Stimulated activated CD8-positive, alpha-beta memory T cell treated with anti-CD3 and anti-CD28 coated beads, Interleukin-12 subunit alpha, Interleukin-12 subunit beta, amount 100 ng/mL, for 24 hours (primary cell): ENCODE results near the gene TACC2.

Source experiments
- DNase-seq: peaks from one replicate; pipeline ENCODE4 v3.0.0-alpha.2; 2020; ENCODE audit errors: extremely low read depth

Gene TACC2

DNA sequence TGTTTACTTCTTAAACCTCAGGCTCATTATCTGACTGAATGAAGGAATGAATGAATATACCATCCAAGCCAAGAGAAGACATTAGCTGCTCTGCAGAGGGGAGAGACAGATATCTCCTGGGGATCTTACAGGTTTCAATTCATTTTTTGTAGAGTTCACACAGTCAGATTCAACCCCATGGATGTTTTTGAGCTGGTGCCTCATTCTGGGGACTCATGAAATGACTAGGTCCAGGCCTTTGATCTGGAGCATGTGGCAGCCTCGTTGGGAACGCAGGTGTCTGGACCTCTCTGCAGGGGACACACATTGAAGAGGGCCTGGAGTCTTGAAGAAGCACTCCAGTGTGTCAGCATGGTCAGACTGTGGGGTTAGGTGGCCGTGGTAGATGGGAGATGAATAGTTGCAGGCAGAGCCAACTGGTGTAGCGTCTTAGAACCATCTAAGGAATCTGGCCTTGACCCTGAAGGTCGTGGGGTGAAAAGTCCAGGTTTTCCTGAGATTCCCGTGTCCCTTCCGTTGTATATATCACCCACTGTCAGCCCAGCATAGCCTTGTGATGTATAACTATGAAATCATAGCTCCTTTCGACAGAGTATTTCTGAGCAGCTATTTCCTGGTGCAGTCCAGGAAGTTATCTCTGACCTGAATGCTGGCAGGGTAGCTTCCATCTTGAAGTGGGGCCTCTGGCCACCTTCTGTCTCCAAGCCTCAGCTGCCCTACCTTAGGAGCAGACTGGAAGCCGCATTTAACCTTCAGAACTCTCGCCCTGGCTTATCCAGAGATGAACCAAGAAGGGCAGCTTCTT lies 304.4 kb downstream of the TACC2 start:
- DNase-seq, result no peak

DNA sequence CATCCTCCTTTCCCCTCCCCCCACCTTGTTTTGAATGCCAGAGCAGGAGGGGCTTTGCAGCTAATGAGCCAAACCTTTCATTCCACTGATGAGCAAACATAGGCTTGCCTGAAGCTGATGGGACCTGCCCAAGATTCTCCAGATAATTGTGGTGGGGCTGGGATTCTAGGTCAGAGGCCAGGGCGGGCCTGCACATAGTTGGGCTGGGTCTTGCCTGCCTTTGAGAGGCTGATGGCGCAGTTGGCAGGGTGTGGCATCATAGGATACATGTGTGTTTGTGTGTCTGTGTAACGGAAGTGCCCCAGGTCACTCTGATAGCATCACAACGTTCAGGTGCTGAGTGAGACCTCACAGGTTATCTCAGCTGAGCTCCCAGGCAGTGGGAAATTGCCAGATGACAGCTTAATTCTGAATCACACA lies 305.0 kb downstream of the TACC2 start:
- no peak for DNase-seq

DNA sequence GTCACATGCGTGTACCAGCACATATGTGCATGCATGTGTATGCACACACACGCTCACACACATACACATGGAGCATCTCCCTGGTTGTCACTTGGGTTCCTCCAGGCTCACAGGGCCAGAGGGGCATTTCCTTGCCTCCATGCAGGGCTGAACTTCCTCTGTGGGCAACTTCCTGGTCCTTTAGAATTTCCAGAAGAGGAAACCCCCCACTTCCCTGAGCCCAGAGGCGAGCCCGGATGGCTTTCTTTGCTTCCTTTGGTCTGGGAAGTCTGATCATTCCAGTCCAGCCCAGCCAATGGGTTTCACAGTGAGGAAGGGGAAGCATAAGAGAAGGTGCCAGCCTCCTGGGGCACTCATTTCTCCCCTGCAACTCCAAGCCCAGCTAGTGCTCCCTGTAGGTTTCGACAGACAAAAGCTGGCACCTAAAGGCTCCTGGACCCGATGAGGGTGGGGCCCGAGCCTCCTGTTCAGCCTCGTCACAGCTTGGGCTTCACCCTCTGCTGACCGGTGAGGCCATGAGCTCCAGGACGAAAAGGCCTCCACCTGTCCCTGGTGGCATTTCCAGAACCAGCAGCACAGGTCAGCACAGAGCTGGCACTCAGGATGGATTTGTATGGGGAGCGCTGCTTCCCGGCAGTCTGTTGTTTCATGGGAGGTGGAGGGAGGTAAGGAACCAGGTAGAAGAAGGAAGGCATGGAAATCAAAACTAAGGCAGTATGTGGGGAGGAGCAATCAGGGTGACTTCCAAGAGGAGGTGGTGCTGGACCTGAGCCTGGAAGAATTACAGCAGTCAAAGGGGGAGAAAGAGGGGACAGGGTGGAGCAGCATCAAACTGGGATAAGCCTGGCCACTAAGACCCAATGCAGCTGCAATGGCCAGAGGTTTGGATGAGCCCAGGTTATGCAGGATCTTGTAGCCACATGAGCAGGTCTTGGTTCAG lies 305.8 kb downstream of the TACC2 start:
- DNase-seq, result no peak

DNA sequence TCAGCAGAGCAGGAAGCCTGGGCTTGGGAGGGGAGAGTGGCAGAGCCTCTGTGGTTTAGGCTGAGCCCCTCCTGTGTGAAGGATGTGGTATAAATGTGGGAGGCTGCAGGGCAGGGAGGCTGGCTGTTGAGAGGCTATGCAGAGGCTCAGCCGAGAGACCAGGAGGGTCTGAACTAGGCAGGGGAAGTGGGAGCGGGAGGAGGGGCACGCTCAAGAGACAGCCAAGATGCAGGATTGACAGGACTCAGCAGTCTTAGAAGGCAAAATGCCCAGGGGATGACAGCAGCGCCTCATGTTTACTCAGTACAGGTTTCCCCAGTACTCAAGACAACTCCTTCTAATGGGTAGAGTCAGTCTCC lies 306.5 kb downstream of the TACC2 start:
- no peak for DNase-seq

- DNase-seq, result no peak
Observed at GRCh38 chr10:122296363-122297120, 307.6 kb downstream of the TACC2 start.

GRCh38 chr10:122297583-122297982 lies 308.6 kb downstream of the TACC2 start:
- no peak for DNase-seq

DNA sequence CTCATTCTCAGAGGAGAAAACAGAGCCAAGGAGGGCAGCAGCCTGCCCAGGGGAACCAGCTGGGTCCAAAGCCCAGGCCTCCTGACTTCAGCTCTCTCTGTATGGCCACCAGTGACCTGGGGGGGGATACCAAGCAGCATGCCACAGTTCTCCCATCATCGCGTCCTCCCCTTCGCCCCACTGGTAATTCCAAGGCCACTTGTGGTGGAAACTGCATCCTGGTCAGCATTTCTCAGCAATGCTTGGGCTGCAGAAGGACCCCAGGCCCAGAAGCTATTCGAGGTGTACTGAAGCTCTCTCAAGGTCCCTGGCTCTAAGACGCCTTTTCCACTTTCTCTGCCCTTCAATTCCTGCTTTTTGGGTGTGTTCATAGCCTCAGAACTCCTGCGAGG lies 309.2 kb downstream of the TACC2 start:
- no peak for DNase-seq

DNA sequence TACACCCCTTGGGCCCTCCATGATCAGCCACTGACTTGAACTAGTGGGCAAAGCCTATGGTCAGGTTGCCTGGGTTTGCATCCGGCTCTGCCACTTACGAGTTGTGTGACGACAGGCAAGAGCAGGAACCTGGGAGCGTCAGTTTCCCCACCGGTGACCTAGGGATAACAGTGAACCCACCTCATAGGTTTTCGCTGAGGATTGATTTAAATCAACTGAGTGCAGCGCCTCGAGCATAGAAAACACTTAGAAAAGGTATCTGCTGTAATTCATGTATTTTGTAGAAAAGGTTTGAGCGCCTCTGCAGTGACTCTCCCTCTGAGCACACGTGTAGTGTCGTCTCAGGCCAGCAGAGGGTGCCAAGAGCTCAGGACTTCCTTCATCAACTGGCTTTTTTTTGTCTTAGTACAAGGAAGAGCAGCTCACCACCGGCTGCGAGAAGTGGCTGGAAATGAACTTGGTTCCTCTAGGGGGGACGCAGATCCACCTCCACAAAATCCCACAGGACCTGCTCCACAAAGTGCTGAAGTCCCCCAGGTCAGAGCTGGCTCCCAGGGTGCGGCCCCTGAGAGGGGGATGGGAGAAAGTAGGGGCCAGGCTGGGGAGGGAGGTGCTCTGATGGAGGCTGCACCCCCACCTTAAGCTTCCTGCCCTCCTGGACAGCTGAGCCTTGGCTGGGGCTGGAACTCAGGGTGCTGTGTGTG lies 309.8 kb downstream of the TACC2 start:
- peak; percentile 17 for DNase-seq

DNA sequence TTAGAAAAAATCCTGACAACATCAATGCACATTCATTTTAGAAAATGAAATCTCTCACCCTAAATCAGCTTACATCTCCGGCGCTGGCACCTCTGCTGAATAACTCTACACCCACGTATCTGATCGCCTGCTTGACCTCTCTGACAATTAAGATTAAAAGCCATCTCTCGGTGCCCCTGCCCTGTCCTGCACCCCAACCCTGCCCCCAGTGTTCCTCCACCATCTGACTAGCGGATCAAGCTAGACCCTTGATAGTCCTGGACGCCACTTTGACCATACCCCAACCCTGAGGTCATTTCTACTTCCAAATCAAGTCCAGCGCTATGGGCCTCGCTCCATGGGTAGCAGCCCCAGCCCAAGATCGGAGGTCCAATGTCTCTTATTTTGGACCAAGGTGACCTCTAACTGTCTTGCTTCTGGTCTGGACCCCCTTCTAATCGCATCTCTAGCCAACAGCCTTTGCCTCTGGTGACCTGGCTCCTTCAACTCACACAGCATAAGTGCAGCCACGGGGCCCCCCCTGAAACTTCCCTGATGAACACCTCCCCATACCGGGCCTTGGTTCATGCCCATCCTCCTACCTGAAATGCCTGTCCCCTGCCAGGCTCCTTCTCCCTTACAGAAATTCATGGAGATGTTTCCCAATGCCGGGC lies 310.6 kb downstream of the TACC2 start:
- DNase-seq, result no peak

DNA sequence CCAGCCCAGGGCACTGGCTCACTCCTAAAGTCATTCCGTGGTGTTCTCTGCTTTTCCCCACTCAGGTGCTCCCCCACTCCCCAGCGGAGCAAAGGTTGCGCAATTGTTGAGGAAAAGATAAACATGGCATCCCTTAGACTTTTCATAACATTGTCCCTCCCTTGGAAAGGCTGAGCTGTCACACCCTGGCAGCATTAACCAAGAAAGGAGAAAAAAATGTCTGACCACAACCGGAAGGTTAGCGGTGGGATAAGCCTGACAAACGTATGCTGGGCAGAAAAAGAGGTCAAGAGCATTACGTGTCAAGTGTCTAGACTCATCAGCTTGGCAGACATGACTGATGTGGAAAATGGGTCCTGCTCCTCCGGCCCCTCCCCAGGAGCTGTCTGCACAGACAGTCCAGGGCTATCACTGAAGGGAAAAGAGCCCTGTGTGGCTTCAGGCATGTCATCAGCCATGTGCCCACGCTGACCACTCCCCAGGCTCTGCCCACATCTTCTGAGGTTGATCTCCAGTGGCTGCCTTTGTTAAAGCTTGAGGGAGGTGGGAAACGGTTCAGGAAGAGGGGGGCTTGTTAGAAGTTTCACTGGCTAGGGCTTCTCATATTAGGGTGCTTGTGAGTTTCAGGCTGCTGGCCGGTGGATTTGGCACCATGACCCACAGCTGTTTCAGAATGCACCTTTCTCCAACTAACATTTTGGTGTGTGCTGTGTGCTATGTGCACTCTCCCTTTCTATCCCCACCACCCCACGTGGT lies 312.3 kb downstream of the TACC2 start:
- DNase-seq, result no peak

DNA sequence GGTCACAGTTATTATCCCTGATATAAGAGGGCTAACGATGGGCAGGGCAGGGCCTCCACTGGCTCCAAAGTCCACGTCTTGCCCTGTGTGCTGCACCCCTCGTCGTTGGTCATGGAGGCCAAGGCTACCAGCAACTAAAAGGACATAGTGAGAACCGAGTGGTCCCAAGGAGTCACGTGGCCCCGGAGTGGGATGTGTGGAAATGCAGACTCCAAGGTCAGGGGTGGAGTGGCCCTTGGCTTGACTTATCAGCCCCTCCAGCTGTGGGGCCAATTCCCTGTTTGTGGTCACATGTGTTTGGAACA lies 312.8 kb downstream of the TACC2 start:
- no peak for DNase-seq

DNA sequence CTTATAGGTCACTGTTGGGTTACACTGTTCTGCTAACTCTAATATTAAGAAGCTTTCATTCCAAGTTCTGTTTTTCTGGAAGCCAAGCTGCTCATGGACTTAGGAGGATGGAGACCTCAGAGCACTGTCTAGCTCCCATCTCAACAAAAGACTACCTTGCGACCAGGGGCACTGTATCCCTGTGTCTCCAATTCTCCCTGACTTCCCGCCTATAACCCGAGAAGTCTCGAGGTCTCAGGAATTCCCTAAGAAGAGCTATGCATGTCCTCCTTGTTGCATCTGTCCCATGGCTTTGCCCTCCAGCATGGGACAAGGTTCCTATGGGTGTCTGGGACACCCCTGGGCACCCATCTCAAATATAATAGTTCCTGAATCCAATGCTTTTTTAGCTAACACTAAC lies 313.4 kb downstream of the TACC2 start:
- no peak for DNase-seq

DNA sequence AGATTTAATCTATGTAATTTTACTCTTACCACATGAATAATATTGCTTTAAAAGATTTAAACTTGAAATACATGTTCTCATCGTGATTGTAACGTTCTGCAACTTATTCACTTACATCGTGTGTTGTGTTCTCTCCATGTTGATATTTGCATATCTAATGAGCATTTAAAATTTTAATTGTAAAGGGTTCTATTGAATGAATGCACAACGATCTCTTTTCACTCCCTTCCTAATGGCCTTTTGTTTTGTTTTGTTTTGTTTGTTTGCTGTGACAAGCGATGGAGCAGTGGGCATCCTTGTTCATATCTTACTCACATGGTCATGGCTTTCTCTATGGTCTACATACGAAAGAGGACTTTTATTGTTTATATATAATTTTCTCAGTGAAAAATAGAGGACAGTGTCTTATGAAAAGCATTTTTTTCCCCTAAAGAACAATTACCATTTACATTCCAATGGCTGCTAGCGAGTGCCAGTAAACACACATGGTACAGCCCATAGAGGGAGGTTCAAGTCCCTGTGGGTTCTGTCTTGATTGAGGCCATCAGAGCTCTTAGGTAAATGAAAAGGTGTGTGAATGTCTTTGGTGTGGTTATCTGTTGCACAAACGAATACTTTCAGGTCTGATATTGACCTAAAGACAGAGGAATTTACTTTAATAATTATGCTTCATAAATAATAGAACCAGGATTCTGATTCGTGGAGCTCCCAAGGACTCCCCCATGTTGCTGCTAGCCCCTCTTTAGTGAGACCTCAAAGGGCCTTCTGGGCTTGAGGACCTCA lies 314.5 kb downstream of the TACC2 start:
- no peak for DNase-seq
